ENCODE measurements around the gene PSMD6.

Gene PSMD6

GRCh38 chr3:64019271-64019670 is 4.0 kb downstream of the PSMD6 start:
- DNase-seq (ENCODE audit: low read depth in 1 of 2, low spot score in 1 of 2): no peak
- TF ChIP-seq SPI1 (IDR thresholded peaks at IDR 0.05; ENCODE audit: borderline replicate concordance, low read depth): no peak
- no peak for TF ChIP-seq GABPA (IDR thresholded peaks at IDR 0.05; ENCODE audit: low read depth)
- TF ChIP-seq, protein P1, sequence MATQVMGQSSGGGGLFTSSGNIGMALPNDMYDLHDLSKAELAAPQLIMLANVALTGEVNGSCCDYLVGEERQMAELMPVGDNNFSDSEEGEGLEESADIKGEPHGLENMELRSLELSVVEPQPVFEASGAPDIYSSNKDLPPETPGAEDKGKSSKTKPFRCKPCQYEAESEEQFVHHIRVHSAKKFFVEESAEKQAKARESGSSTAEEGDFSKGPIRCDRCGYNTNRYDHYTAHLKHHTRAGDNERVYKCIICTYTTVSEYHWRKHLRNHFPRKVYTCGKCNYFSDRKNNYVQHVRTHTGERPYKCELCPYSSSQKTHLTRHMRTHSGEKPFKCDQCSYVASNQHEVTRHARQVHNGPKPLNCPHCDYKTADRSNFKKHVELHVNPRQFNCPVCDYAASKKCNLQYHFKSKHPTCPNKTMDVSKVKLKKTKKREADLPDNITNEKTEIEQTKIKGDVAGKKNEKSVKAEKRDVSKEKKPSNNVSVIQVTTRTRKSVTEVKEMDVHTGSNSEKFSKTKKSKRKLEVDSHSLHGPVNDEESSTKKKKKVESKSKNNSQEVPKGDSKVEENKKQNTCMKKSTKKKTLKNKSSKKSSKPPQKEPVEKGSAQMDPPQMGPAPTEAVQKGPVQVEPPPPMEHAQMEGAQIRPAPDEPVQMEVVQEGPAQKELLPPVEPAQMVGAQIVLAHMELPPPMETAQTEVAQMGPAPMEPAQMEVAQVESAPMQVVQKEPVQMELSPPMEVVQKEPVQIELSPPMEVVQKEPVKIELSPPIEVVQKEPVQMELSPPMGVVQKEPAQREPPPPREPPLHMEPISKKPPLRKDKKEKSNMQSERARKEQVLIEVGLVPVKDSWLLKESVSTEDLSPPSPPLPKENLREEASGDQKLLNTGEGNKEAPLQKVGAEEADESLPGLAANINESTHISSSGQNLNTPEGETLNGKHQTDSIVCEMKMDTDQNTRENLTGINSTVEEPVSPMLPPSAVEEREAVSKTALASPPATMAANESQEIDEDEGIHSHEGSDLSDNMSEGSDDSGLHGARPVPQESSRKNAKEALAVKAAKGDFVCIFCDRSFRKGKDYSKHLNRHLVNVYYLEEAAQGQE (IDR thresholded peaks at IDR 0.05; ENCODE audit: insufficient replicate concordance, low read depth): no peak
- TF ChIP-seq POLR2AphosphoS5 (IDR thresholded peaks at IDR 0.05; ENCODE audit: low read depth): no peak
- no peak for TF ChIP-seq CTCF (IDR thresholded peaks at IDR 0.05; ENCODE audit: insufficient read depth, low read length)
- Histone ChIP-seq H3K27me3 (ENCODE audit: insufficient read depth, poor library complexity, severe bottlenecking) (no peaks in the 10 kb centered on the region), H3K27ac (replicated peaks) (no peak overlapping the region), H3K4me3 (replicated peaks; ENCODE audit: insufficient read depth, low read length) (no peak overlapping the region)

DNA sequence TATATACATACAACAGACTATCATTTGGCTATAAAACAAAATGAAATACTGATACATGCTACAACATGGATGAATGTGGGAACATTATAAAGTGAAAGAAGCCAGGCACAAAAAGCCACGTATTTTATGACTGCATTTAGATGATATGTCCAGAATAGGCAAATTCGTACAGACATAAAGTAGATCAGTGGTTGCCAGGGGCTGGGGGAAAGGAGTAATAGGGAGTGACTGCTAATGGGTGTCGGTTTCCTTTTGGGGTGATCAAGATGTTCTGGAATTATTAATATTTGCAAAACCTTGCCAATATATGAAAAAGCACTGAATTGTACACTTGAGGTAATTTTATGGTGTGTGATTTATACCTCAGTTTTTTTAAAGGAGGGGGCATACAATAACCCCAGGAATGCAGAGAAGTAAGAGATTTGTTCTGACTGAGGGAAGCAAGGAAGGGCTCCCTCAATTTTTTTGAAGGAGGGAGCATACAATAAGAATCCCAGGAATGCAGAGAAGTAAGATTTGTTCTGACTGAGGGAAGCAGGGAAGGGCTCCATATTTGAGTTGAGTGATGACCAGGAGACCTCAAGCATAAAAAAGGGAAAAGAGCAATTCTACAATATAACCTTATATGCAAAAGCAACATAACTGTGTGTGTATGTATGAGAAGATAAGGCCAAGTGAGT is 6.2 kb downstream of the PSMD6 start:
- H3K4me3 ChIP-seq (replicated peaks; ENCODE audit: insufficient read depth, low read length): no peak overlapping the region
- TF ChIP-seq CTCF (IDR thresholded peaks at IDR 0.05; ENCODE audit: insufficient read depth, low read length) (no peak), GABPA (IDR thresholded peaks at IDR 0.05; ENCODE audit: low read depth) (no peak), POLR2AphosphoS5 (IDR thresholded peaks at IDR 0.05; ENCODE audit: low read depth) (no peak), SPI1 (IDR thresholded peaks at IDR 0.05; ENCODE audit: borderline replicate concordance, low read depth) (no peak)
- TF ChIP-seq, protein P1 (IDR thresholded peaks at IDR 0.05; ENCODE audit: insufficient replicate concordance, low read depth): no peak
- no peak overlapping the region for H3K27ac ChIP-seq (replicated peaks)
- DNase-seq (ENCODE audit: low read depth in 1 of 2, low spot score in 1 of 2): no peak
- no peaks in the 10 kb centered on the region for H3K27me3 ChIP-seq (ENCODE audit: insufficient read depth, poor library complexity, severe bottlenecking)

GRCh38 chr3:64011685-64012084 is 11.6 kb downstream of the PSMD6 start:
- no peak for DNase-seq (ENCODE audit: low read depth in 1 of 2, low spot score in 1 of 2)
- TF ChIP-seq, protein P1 (IDR thresholded peaks at IDR 0.05; ENCODE audit: insufficient replicate concordance, low read depth): no peak
- TF ChIP-seq GABPA (IDR thresholded peaks at IDR 0.05; ENCODE audit: low read depth) (no peak), POLR2AphosphoS5 (IDR thresholded peaks at IDR 0.05; ENCODE audit: low read depth) (no peak), CTCF (IDR thresholded peaks at IDR 0.05; ENCODE audit: insufficient read depth, low read length) (no peak), SPI1 (IDR thresholded peaks at IDR 0.05; ENCODE audit: borderline replicate concordance, low read depth) (no peak)
- no peak overlapping the region for H3K27ac ChIP-seq (replicated peaks)
- no peaks in the 10 kb centered on the region for H3K27me3 ChIP-seq (ENCODE audit: insufficient read depth, poor library complexity, severe bottlenecking)
- H3K4me3 ChIP-seq (replicated peaks; ENCODE audit: insufficient read depth, low read length): no peak overlapping the region
